ACC112 (cell line): Measurements from ENCODE around the gene IFIT5.
"Not testable (repeated sequence)": the region's sequence is repeated elsewhere in the genome, so short reads cannot be mapped to it uniquely, and the experiment has no call there.

Source experiments
- H2AFZ ChIP-seq: fragments of 200-600 bp; sonication (generic); one replicate; pipeline ENCODE4 v1.6.0; 2017; ENCODE audit warnings: antibody characterized with exemption, low read length; ENCODE audit not compliant: unreplicated experiment
- H3K27ac ChIP-seq: fragments of 200-600 bp; sonication (generic); 2 replicates; pipeline ENCODE4 v1.5.1; 2014; ENCODE audit warnings: low read depth, mild to moderate bottlenecking, antibody characterized with exemption, low read length, moderate library complexity
- H3K27me3 ChIP-seq: fragments of 200-600 bp; sonication (generic); 2 replicates; pipeline ENCODE4 v1.6.1; 2014; ENCODE audit warnings: mild to moderate bottlenecking, antibody characterized with exemption, low read length, moderate library complexity, mixed read lengths; ENCODE audit not compliant: insufficient read depth
- H3K36me3 ChIP-seq: fragments of 200-600 bp; sonication (generic); 2 replicates; pipeline ENCODE4 v1.6.1; 2016; ENCODE audit warnings: mild to moderate bottlenecking, antibody characterized with exemption, low read length, moderate library complexity, mixed read lengths; ENCODE audit not compliant: insufficient read depth
- H3K4me1 ChIP-seq: fragments of 200-600 bp; sonication (generic); one replicate; pipeline ENCODE4 v1.6.1; 2016; ENCODE audit warnings: low read length, mixed read lengths; ENCODE audit not compliant: insufficient read depth, unreplicated experiment, control insufficient read depth
- H3K4me3 ChIP-seq: fragments of 200-600 bp; sonication (generic); 2 replicates; pipeline ENCODE4 v1.5.1; 2014; ENCODE audit warnings: mild to moderate bottlenecking, low read depth, low read length
- H3K79me2 ChIP-seq: fragments of 200-600 bp; sonication (generic); one replicate; pipeline ENCODE4 v1.6.0; 2016; ENCODE audit warnings: low read length; ENCODE audit not compliant: control insufficient read depth, unreplicated experiment, insufficient read depth

Gene IFIT5

DNA sequence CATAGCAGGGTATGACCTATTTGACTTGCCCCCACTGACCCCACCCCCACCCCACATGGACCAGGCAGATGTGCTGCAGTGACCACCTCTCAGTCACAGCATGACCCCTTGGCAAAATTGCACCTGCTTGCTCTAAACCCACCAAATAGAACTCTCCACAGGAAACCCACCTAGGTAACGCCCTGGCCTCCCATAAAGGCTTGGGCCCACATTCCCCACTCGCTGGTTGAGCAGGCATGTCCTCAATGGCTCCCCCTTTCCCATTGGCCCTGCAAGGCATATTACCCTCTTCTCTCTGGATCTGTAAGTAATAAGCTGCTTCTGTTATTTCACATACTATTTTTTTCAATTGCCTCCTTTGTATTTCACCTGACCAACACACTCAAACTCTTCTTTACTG lies 19.2 kb upstream of the IFIT5 start:
- Histone ChIP-seq H3K27me3 (no peaks in the 10 kb centered on the region), H2AFZ (no peak overlapping the region), H3K36me3 (peaks cover 54% of the 10 kb centered on the region), H3K4me1 (peaks cover 41% of the 10 kb centered on the region), H3K27ac (no peak overlapping the region), H3K4me3 (peak overlapping the region; percentile 96), H3K79me2 (peaks cover 77% of the 10 kb centered on the region)

DNA sequence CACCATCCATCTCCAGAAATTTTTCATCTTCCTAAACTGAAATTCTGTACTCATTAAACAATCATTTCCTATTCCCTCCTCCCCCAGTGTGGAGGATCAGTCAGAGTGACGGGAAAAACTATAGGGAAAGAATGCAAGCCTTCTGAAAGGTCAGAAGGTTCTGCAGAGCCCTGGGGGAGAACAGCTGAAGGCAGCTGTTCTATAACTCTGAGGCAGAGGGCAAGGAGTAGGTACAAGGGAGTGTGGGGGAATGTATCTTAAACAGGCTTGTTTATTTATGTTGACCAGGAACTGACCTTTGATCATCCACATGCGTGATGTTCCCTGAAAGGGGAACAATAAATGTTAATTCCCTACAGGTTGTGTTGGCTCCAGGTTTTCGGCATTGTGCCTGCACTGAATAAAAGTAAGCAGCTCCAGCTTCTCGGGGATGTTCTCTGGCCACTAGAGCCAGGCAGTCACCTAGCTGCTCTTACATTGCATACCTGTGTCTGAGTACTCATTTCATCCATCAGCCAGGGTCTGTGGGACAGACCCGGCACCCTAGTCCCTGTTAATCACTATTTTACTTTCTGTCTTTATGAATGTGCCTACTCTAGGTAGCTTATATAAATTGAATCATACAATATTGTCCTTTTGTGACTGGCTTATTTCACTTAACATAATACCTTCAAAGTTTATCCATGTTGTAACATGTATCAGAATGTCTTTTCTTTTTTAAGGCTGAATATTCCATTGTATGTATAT lies 16.2 kb upstream of the IFIT5 start:
- 0 out of 2 replicates have a peak overlapping the region, but pooled peaks have one; percentile 2 for H3K27ac ChIP-seq
- peak overlapping the region; percentile 55 for H3K4me3 ChIP-seq
- peaks cover 99% of the 10 kb centered on the region for H3K79me2 ChIP-seq
- no peak overlapping the region for H2AFZ ChIP-seq
- H3K36me3 ChIP-seq, result peaks cover 81% of the 10 kb centered on the region
- H3K4me1 ChIP-seq, result peaks cover 37% of the 10 kb centered on the region
- H3K27me3 ChIP-seq, result no peaks in the 10 kb centered on the region

DNA sequence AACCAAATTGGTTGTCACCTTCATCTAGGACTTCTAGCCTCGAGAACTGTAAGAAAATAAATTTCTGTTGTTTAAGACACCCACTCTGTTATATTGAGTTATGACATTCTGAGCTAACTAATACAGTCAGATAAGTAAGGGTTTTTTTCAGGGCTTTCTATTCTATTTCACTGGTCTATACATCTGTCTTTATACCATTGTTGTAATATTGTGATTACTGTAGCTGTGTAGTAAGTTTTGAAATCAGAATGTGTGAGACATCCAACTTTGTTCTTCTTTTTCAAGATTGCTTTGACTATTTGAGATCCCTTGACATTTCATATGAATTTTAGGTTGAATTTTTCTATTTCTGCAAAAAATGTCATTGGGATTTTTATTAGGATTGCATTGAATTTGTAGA lies 14.4 kb upstream of the IFIT5 start:
- no peak overlapping the region for H2AFZ ChIP-seq
- no peaks in the 10 kb centered on the region for H3K27me3 ChIP-seq
- H3K36me3 ChIP-seq, result peaks cover 90% of the 10 kb centered on the region
- H3K79me2 ChIP-seq, result peaks cover 87% of the 10 kb centered on the region
- H3K4me1 ChIP-seq, result peaks cover 37% of the 10 kb centered on the region
- no peak overlapping the region for H3K4me3 ChIP-seq
- H3K27ac ChIP-seq, result no peak overlapping the region

DNA sequence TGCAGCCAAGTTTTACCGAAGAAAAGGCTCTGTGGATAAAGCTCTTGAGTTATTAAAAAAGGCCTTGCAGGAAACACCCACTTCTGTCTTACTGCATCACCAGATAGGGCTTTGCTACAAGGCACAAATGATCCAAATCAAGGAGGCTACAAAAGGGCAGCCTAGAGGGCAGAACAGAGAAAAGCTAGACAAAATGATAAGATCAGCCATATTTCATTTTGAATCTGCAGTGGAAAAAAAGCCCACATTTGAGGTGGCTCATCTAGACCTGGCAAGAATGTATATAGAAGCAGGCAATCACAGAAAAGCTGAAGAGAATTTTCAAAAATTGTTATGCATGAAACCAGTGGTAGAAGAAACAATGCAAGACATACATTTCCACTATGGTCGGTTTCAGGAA lies 11.3 kb upstream of the IFIT5 start:
- H3K36me3 ChIP-seq, result peaks cover 75% of the 10 kb centered on the region
- peaks cover 19% of the 10 kb centered on the region for H3K4me1 ChIP-seq

DNA sequence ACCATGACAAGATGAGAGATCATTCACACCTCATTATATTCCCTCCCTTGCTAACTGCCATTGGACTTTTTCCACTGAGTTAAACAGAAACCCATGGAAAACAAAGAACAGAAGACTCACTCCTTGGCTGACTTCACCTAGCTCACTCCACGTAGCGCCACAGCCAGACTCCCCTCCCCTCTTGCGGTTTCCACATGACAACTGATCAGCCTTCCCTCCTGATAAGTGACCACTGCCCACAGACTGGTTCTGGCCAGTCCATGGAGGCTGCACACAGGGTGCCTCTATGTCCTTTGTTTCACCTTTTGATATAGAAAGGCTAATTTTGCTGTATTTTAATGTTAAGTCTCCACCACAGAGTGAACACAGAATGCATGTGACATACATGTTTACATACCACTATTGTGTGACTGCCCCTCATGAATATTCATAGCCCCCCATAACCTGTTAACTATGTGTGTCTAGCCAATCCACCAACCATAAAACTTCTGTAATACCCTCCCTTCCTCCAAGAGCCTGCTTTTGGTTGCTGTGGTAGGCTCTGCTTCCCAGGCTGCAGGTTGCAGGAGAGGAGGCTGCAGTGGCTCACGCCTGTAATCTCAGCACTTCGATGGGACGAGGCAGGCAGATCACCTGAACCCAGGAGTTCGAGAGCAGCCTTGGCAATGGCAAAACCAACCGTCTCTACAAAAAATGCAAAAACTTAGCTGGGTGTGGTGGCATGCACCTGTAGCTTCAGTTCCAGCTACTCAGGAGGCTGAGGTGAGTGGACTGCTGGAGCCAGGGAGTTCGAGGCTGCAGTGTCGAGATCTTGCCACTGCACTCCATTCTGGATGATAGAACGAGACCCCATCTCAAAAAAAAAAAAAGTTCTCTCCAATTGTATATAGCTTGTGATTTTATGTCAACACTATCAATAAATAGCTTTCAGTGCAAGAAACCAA lies 10.0 kb upstream of the IFIT5 start:
- Histone ChIP-seq H3K4me1 (peaks cover 5% of the 10 kb centered on the region), H3K27me3 (no peaks in the 10 kb centered on the region), H3K79me2 (peaks cover 43% of the 10 kb centered on the region), H3K27ac (no peak overlapping the region), H3K36me3 (peaks cover 62% of the 10 kb centered on the region), H3K4me3 (no peak overlapping the region), H2AFZ (no peak overlapping the region)

More for the DNA sequence above, 11.3 kb upstream of the IFIT5 start:
- Histone ChIP-seq H2AFZ (no peak overlapping the region), H3K4me3 (no peak overlapping the region), H3K79me2 (peaks cover 56% of the 10 kb centered on the region), H3K27me3 (no peaks in the 10 kb centered on the region), H3K27ac (no peak overlapping the region)

DNA sequence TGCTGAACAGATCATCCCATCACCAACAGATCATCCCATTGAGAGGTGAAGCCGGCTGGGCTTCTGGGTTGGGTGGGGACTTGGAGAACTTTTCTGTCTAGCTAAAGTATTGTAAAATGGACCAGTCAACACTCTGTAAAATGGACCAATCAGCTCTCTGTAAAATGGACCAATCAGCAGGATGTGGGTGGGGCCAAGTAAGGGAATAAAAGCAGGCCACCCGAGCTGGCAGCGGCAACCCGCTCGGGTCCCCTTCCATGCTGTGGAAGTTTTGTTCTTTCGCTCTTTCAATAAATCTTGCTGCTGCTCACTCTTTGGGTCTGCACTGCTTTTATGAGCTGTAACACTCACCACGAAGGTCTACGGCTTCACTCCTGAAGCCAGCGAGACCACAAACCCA lies 8.2 kb upstream of the IFIT5 start:
- H3K4me1 ChIP-seq, H2AFZ ChIP-seq, H3K27ac ChIP-seq, H3K27me3 ChIP-seq, H3K4me3 ChIP-seq: not testable (repeated sequence)
- Histone ChIP-seq H3K79me2 (peaks cover 25% of the 10 kb centered on the region), H3K36me3 (peaks cover 52% of the 10 kb centered on the region)

DNA sequence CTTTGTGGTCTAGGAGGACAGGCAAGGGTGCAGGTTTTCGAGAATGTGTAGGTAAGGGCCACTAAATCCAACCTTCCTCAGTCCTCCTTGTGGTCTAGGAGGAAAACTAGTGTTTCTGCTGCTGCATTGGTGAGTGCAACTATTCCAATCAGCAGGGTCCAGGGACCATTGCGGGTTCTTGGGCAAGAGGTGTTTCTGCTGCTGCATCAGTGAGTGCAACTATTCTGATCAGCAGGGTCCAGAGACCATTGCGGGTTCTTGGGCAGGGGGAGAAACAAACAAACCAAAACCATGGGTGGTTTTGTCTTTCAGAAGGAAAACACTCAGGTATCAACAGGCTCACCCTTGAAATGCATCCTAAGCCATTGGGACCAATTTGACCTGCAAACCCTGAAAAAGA lies 6.6 kb upstream of the IFIT5 start:
- not testable (repeated sequence) for H3K27me3 ChIP-seq, H3K4me3 ChIP-seq, H3K4me1 ChIP-seq, H3K27ac ChIP-seq, H2AFZ ChIP-seq
- peaks cover 41% of the 10 kb centered on the region for H3K36me3 ChIP-seq
- peaks cover 12% of the 10 kb centered on the region for H3K79me2 ChIP-seq

DNA sequence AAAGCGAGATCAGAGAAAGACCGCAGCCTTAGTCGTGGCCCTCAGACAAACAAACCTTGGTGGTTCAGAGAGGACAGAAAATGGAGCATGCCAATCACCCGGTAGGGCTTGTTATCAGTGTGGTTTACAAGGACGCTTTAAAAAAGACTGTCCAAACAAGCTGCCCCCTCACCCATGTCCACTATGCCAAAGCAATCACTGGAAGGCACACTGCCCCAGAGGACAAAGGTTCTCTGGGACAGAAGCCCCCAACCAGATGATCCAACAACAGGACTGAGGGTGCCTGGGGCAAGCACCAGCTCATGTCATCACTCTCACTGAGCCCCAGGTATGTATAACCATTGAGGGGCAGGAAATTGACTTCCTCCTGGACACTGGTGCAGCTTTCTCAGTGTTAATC lies 5.1 kb upstream of the IFIT5 start:
- not testable (repeated sequence) for H3K27ac ChIP-seq, H3K27me3 ChIP-seq, H3K4me3 ChIP-seq, H3K4me1 ChIP-seq, H2AFZ ChIP-seq
- Histone ChIP-seq H3K79me2 (peaks cover 17% of the 10 kb centered on the region), H3K36me3 (peaks cover 27% of the 10 kb centered on the region)

DNA sequence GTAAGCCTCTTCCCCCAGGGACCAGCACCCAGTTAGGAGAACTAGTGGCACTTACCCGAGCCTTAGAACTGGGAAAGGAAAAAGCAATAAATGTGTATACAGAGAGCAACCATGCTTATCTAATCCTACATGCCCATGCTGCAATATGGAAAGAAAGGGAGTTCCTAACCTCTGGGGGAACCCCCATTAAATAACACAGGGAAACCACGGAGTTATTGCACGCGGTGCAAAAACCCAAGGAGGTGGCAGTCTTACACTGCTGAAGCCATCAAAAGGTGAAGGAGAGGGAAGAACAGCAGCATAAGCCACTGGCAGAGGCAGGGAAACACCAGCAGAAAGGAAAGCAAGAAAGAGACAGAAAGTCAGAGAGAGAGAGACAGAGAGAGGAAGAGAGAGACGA lies 3.8 kb upstream of the IFIT5 start:
- not testable (repeated sequence) for H3K27ac ChIP-seq, H3K27me3 ChIP-seq, H2AFZ ChIP-seq, H3K4me3 ChIP-seq, H3K4me1 ChIP-seq
- peaks cover 15% of the 10 kb centered on the region for H3K36me3 ChIP-seq
- H3K79me2 ChIP-seq, result peaks cover 29% of the 10 kb centered on the region

DNA sequence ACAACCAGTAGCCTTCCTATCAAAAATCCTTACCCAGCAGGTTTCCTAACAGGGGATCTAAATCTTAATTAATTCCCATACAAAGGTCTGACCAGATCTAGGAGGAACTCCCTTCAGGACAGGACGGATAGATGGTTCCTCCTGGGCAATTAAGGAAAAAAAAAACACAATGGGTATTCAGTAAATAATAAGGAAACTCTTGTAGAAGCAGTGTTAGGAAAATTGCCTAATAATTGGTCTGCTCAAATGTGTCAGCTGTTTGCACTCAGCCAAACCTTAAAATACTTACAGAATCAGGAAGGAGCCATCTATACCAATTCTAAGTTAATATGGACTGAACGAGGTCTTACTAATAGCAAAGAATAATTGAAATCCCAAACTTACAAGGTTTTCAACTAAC lies 3.2 kb upstream of the IFIT5 start:
- H3K79me2 ChIP-seq, result peaks cover 35% of the 10 kb centered on the region
- not testable (repeated sequence) for H3K27ac ChIP-seq, H2AFZ ChIP-seq, H3K36me3 ChIP-seq, H3K4me1 ChIP-seq, H3K4me3 ChIP-seq, H3K27me3 ChIP-seq

DNA sequence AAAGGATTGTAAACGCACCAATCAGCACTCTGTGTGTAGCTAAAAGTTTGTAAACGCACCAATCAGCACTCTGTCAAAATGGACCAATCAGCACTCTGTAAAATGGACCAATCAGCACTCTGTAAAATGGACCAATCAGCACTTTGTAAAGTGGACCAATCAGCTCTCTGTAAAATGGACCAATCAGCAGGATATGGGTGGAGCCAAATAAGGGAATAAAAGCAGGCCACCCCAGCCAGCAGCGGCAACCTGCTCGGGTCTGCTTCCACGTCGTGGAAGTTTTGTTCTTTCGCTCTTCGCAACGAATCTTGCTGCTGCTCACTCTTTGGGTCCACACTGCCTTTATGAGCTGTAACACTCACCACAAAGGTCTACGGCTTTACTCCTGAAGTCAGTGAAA lies 2.1 kb upstream of the IFIT5 start:
- not testable (repeated sequence) for H3K4me3 ChIP-seq, H3K27me3 ChIP-seq, H3K36me3 ChIP-seq, H3K27ac ChIP-seq, H2AFZ ChIP-seq
- peaks cover 46% of the 10 kb centered on the region for H3K79me2 ChIP-seq
- peaks cover 13% of the 10 kb centered on the region for H3K4me1 ChIP-seq
